ENCODE data around the gene DNAH3.

The DNAH3 gene

GRCh38 chr16:21134053-21134452 is 16.6 kb downstream of the DNAH3 start:
- no peak for TF ChIP-seq POLR2AphosphoS5 (IDR thresholded peaks at IDR 0.05; ENCODE audit: low read depth)
- TF ChIP-seq GABPA (IDR thresholded peaks at IDR 0.05; ENCODE audit: low read depth): no peak
- no peak for TF ChIP-seq CTCF (IDR thresholded peaks at IDR 0.05; ENCODE audit: insufficient read depth, low read length)
- TF ChIP-seq REST (IDR thresholded peaks at IDR 0.05; ENCODE audit: insufficient replicate concordance, low read depth): no peak
- TF ChIP-seq SPI1 (IDR thresholded peaks at IDR 0.05; ENCODE audit: borderline replicate concordance, low read depth): no peak
- no peak overlapping the region for H3K4me3 ChIP-seq (replicated peaks; ENCODE audit: insufficient read depth, low read length)
- H3K27ac ChIP-seq (replicated peaks): no peak overlapping the region
- DNase-seq (ENCODE audit: low read depth in 1 of 2, low spot score in 1 of 2): no peak
- H3K27me3 ChIP-seq (ENCODE audit: insufficient read depth, poor library complexity, severe bottlenecking): no peaks in the 10 kb centered on the region

- TF ChIP-seq REST (IDR thresholded peaks at IDR 0.05; ENCODE audit: insufficient replicate concordance, low read depth) (no peak), CTCF (IDR thresholded peaks at IDR 0.05; ENCODE audit: insufficient read depth, low read length) (no peak), GABPA (IDR thresholded peaks at IDR 0.05; ENCODE audit: low read depth) (no peak), SPI1 (IDR thresholded peaks at IDR 0.05; ENCODE audit: borderline replicate concordance, low read depth) (no peak), POLR2AphosphoS5 (IDR thresholded peaks at IDR 0.05; ENCODE audit: low read depth) (no peak)
- no peak overlapping the region for H3K27ac ChIP-seq (replicated peaks)
- DNase-seq (ENCODE audit: low read depth in 1 of 2, low spot score in 1 of 2): no peak
- H3K27me3 ChIP-seq (ENCODE audit: insufficient read depth, poor library complexity, severe bottlenecking): no peaks in the 10 kb centered on the region
- H3K4me3 ChIP-seq (replicated peaks; ENCODE audit: insufficient read depth, low read length): no peak overlapping the region
Observed at GRCh38 chr16:21130811-21131210, 19.8 kb downstream of the DNAH3 start.

- Histone ChIP-seq H3K4me3 (replicated peaks; ENCODE audit: insufficient read depth, low read length) (no peak overlapping the region), H3K27me3 (ENCODE audit: insufficient read depth, poor library complexity, severe bottlenecking) (no peaks in the 10 kb centered on the region), H3K27ac (replicated peaks) (no peak overlapping the region)
- no peak for TF ChIP-seq POLR2AphosphoS5 (IDR thresholded peaks at IDR 0.05; ENCODE audit: low read depth)
- no peak for TF ChIP-seq CTCF (IDR thresholded peaks at IDR 0.05; ENCODE audit: insufficient read depth, low read length)
- TF ChIP-seq GABPA (IDR thresholded peaks at IDR 0.05; ENCODE audit: low read depth): no peak
- DNase-seq (ENCODE audit: low read depth in 1 of 2, low spot score in 1 of 2): no peak
Observed at GRCh38 chr16:21128991-21129390, 21.7 kb downstream of the DNAH3 start.

- Histone ChIP-seq H3K4me3 (replicated peaks; ENCODE audit: insufficient read depth, low read length) (no peak overlapping the region), H3K27me3 (ENCODE audit: insufficient read depth, poor library complexity, severe bottlenecking) (no peaks in the 10 kb centered on the region), H3K27ac (replicated peaks) (no peak overlapping the region)
- no peak for DNase-seq (ENCODE audit: low read depth in 1 of 2, low spot score in 1 of 2)
- TF ChIP-seq SPI1 (IDR thresholded peaks at IDR 0.05; ENCODE audit: borderline replicate concordance, low read depth): no peak
- no peak for TF ChIP-seq GABPA (IDR thresholded peaks at IDR 0.05; ENCODE audit: low read depth)
- TF ChIP-seq POLR2AphosphoS5 (IDR thresholded peaks at IDR 0.05; ENCODE audit: low read depth): no peak
- no peak for TF ChIP-seq REST (IDR thresholded peaks at IDR 0.05; ENCODE audit: insufficient replicate concordance, low read depth)
- no peak for TF ChIP-seq CTCF (IDR thresholded peaks at IDR 0.05; ENCODE audit: insufficient read depth, low read length)
Observed at GRCh38 chr16:21126518-21126917, 24.1 kb downstream of the DNAH3 start.

Measured in HL-60 (cell line).